Lower lobe of right lung (tissue), 2 donors: Measurements from ENCODE around the gene TERT. TPM values are rescaled to one million over a fixed set of nuclear protein-coding genes. Genes with fewer than 3 reads are reported as not detected.
A peak's percentile ranks its signal among the peaks of the same experiment; 100 is the strongest.

Source experiments
- ATAC-seq, 2 donors: fragments of 200-7000 bp; cut with Tn5 transposase; one replicate each; pipeline ENCODE4 v1.9.1; 2020 to 2022; ENCODE audit warnings: mild to moderate bottlenecking in 2 of 2, moderate library complexity in 2 of 2
- DNase-seq: peaks from one replicate; pipeline ENCODE4 v3.0.0-alpha.2; 2020
- H3K27ac ChIP-seq: fragments of 200-600 bp; one replicate; pipeline ENCODE4 v1.8.0; 2022
- H3K27me3 ChIP-seq: fragments of 200-600 bp; one replicate; pipeline ENCODE4 v1.8.0; 2022; ENCODE audit warnings: low read depth
- H3K36me3 ChIP-seq: fragments of 200-600 bp; one replicate; pipeline ENCODE4 v1.8.0; 2022; ENCODE audit warnings: mild to moderate bottlenecking
- H3K4me1 ChIP-seq: fragments of 200-600 bp; one replicate; pipeline ENCODE4 v1.8.0; 2022
- H3K4me3 ChIP-seq: fragments of 200-600 bp; one replicate; pipeline ENCODE4 v1.8.0; 2022; ENCODE audit warnings: mild to moderate bottlenecking
- H3K9me3 ChIP-seq: fragments of 200-600 bp; one replicate; pipeline ENCODE4 v1.8.0; 2022
- CTCF ChIP-seq: fragments of 200-600 bp; IDR thresholded peaks from one replicate; pipeline ENCODE4 v1.8.0; 2022; ENCODE audit warnings: antibody characterized with exemption, mild to moderate bottlenecking
- intact Hi-C: fragments of 100-400 bp; cut with DNase I; formaldehyde crosslinking; loops from one replicate; pipeline ENCODE4 v1.11.0; 2022
- total RNA-seq: library from RNA; stranded (reverse); fragmentation: NEBNext Ultra II Directional; extraction: Animal tissue kit (Norgen Biotek cat#: 25700); gene quantifications from one replicate; pipeline ENCODE4 v1.2.1, GENCODE V29; 2021
- donor health status: DM: no; HTN: yes; CAD: no; lungs with severe emphysema.

TERT gene
- total RNA-seq, 1 donor from 2014 or later = not detected

GRCh38 chr5:1311439-1312055 is 16.7 kb upstream of the TERT start:
- TF ChIP-seq CTCF = no peak
- H3K4me1 ChIP-seq = peaks cover 29% of the 10 kb centered on the region
- peak; percentile 38 for DNase-seq
- no peak overlapping the region for H3K27ac ChIP-seq
- intact Hi-C loops = no loop called here
- no peaks in the 10 kb centered on the region for H3K9me3 ChIP-seq
- ATAC-seq = no peak
- no peaks in the 10 kb centered on the region for H3K36me3 ChIP-seq
- no peaks in the 10 kb centered on the region for H3K27me3 ChIP-seq
- H3K4me3 ChIP-seq = no peak overlapping the region

GRCh38 chr5:1310118-1310517 is 15.2 kb upstream of the TERT start:
- TF ChIP-seq CTCF = no peak
- Histone ChIP-seq H3K36me3 (no peaks in the 10 kb centered on the region), H3K4me1 (peaks cover 18% of the 10 kb centered on the region), H3K27ac (no peak overlapping the region), H3K9me3 (no peaks in the 10 kb centered on the region), H3K27me3 (no peaks in the 10 kb centered on the region), H3K4me3 (no peak overlapping the region)
- ATAC-seq (no peak), DNase-seq (peak; percentile 18)
- intact Hi-C loops = no loop called here

- no peaks in the 10 kb centered on the region for H3K4me1 ChIP-seq
- H3K9me3 ChIP-seq = no peaks in the 10 kb centered on the region
- H3K27me3 ChIP-seq = no peaks in the 10 kb centered on the region
- ATAC-seq (no peak), DNase-seq (no peak)
- intact Hi-C loops = no loop called here
- no peak for TF ChIP-seq CTCF
- no peak overlapping the region for H3K27ac ChIP-seq
- H3K36me3 ChIP-seq = no peaks in the 10 kb centered on the region
- no peak overlapping the region for H3K4me3 ChIP-seq
These were observed 9.2 kb upstream of the TERT start for GRCh38 chr5:1304033-1304432.

- DNase-seq (no peak), ATAC-seq (no peak)
- Histone ChIP-seq H3K27ac (no peak overlapping the region), H3K9me3 (no peaks in the 10 kb centered on the region), H3K27me3 (peaks cover 6% of the 10 kb centered on the region), H3K36me3 (no peaks in the 10 kb centered on the region), H3K4me1 (no peaks in the 10 kb centered on the region), H3K4me3 (no peak overlapping the region)
- no peak for TF ChIP-seq CTCF
- intact Hi-C loops = no loop called here
These were observed 7.4 kb upstream of the TERT start for GRCh38 chr5:1302258-1302657.

GRCh38 chr5:1300581-1301083 is 5.8 kb upstream of the TERT start:
- H3K4me1 ChIP-seq = no peaks in the 10 kb centered on the region
- H3K36me3 ChIP-seq = no peaks in the 10 kb centered on the region
- DNase-seq (peak; percentile 41), ATAC-seq (no peak)
- no peaks in the 10 kb centered on the region for H3K9me3 ChIP-seq
- intact Hi-C loops = no loop called here
- H3K27me3 ChIP-seq = peaks cover 15% of the 10 kb centered on the region
- H3K27ac ChIP-seq = no peak overlapping the region
- no peak overlapping the region for H3K4me3 ChIP-seq
- no peak for TF ChIP-seq CTCF
